Endothelial cell of umbilical vein (primary cell): ENCODE measurements around the gene PHC2. TPM values are rescaled to one million over a fixed set of nuclear protein-coding genes. Genes with fewer than 3 reads are reported as not detected.

Experiments
- BruUV-seq: library from RNA; stranded (reverse); fragments of 400-500 nt; replicated peaks from 2 replicates; lab custom pipeline; 2021; lab: Mats Ljungman, UMichigan
- CTCF ChIA-PET: fragments of 300-600, 350-600 bp; sonication (Branson Sonifier 250); formaldehyde crosslinking; loops from one replicate; lab custom pipeline; 2021; ENCODE audit warnings: antibody characterized with exemption, inconsistent platforms; lab: Charles Lee
- POLR2A ChIA-PET: fragments of 300-600, 350-600 bp; sonication (Branson Sonifier 250); formaldehyde crosslinking; loops from one replicate; lab custom pipeline; 2021; ENCODE audit warnings: antibody characterized with exemption, inconsistent platforms; lab: Charles Lee
- DNase-seq: peaks from one replicate; pipeline ENCODE4 v3.0.0-alpha.2; 2011; ENCODE audit warnings: low read depth, low spot score
- FAIRE-seq: peaks from 2 replicates; lab custom pipeline; 2011; peaks lifted over from hg19 to GRCh38; lab: Jason Lieb, UNC
- H2AFZ ChIP-seq: 2 replicates; pipeline ENCODE4 v1.6.0; 2012; ENCODE audit warnings: low read depth, low read length, control low read depth, inconsistent platforms
- H3K27ac ChIP-seq: 2 replicates; pipeline ENCODE4 v1.5.1; 2011; ENCODE audit warnings: low read depth, mild to moderate bottlenecking, control low read depth, low read length, moderate library complexity; ENCODE audit not compliant: insufficient read depth
- H3K27me3 ChIP-seq, 2 experiments: 2 replicates each; pipeline versions ENCODE4 v1.6.0 to v1.6.1; 2011; ENCODE audit warnings: low read length in 2 of 2, mixed read lengths in 1 of 2; ENCODE audit not compliant: control insufficient read depth in 2 of 2, insufficient read depth in 2 of 2
- H3K36me3 ChIP-seq, 2 experiments: 2 replicates in 1 of 2; 3 replicates in 1 of 2; pipeline ENCODE4 v1.5.1; 2011; ENCODE audit warnings: low read length in 2 of 2, mild to moderate bottlenecking in 1 of 2, moderate library complexity in 1 of 2; ENCODE audit not compliant: control insufficient read depth in 2 of 2, insufficient read depth in 2 of 2; ENCODE audit errors: extremely low read depth in 1 of 2
- H3K4me1 ChIP-seq: 3 replicates; pipeline ENCODE4 v1.5.1; 2011; ENCODE audit warnings: mild to moderate bottlenecking, low read length; ENCODE audit not compliant: control insufficient read depth, insufficient read depth; ENCODE audit errors: extremely low read depth
- H3K4me2 ChIP-seq: 2 replicates; pipeline ENCODE4 v1.6.1; 2011; ENCODE audit warnings: low read length, control low read depth, mixed read lengths; ENCODE audit not compliant: insufficient read depth
- H3K4me3 ChIP-seq, 3 experiments: fragments of 200-600 bp in 1 of 3; sonication (generic), shearing (Covaris generic) in 1 of 3; replicated peaks in 1 of 3; 2 replicates each; pipeline ENCODE4 v1.5.1; 2011 to 2016; ENCODE audit warnings: control low read depth in 3 of 3, low read length in 3 of 3, mild to moderate bottlenecking in 2 of 3, inconsistent platforms in 1 of 3, low read depth in 1 of 3, moderate library complexity in 1 of 3; ENCODE audit not compliant: insufficient read depth in 1 of 3
- H3K79me2 ChIP-seq: 2 replicates; pipeline ENCODE4 v1.6.0; 2012; ENCODE audit warnings: low read length, inconsistent platforms; ENCODE audit not compliant: control insufficient read depth, insufficient read depth
- H3K9ac ChIP-seq: replicated peaks from 2 replicates; pipeline ENCODE3; 2011; ENCODE audit warnings: low read length, control low read depth; ENCODE audit not compliant: insufficient read depth; ENCODE audit errors: extremely low read depth
- H3K9me1 ChIP-seq: replicated peaks from 3 replicates; pipeline ENCODE4 v1.6.0; 2011; ENCODE audit warnings: mild to moderate bottlenecking, low read length; ENCODE audit not compliant: control insufficient read depth, insufficient read depth; ENCODE audit errors: extremely low read depth
- H3K9me3 ChIP-seq: replicated peaks from 2 replicates; pipeline ENCODE4 v1.5.1; 2012; ENCODE audit warnings: low read length, inconsistent platforms; ENCODE audit not compliant: control insufficient read depth, insufficient read depth
- H4K20me1 ChIP-seq: replicated peaks from 2 replicates; pipeline ENCODE3; 2011; ENCODE audit warnings: mild to moderate bottlenecking, low read length; ENCODE audit not compliant: control insufficient read depth, insufficient read depth; ENCODE audit errors: extremely low read depth
- EZH2 ChIP-seq: IDR thresholded peaks from 2 replicates; pipeline ENCODE4 v1.6.1; 2012; ENCODE audit warnings: borderline replicate concordance, low read depth, mild to moderate bottlenecking, moderate library complexity, low read length, inconsistent platforms; ENCODE audit not compliant: severe bottlenecking
- FOS ChIP-seq: IDR thresholded peaks from 2 replicates; pipeline ENCODE4 v1.6.1; 2011; ENCODE audit warnings: mild to moderate bottlenecking, low read length, moderate library complexity, borderline replicate concordance; ENCODE audit not compliant: insufficient read depth
- GATA2 ChIP-seq: IDR thresholded peaks from 2 replicates; pipeline ENCODE4 v1.7.0; 2011; ENCODE audit warnings: low read depth, mild to moderate bottlenecking, moderate library complexity, mixed read lengths, low read length; ENCODE audit not compliant: insufficient read length, insufficient read depth
- JUN ChIP-seq: IDR thresholded peaks from 2 replicates; pipeline ENCODE4 v1.6.1; 2011; ENCODE audit warnings: borderline replicate concordance, low read depth; ENCODE audit not compliant: insufficient read length, insufficient read depth
- MAX ChIP-seq: IDR thresholded peaks from 2 replicates; pipeline ENCODE4 v1.6.1; 2011; ENCODE audit not compliant: insufficient read depth, insufficient read length
- MYC ChIP-seq: IDR thresholded peaks from one replicate; pipeline ENCODE4 v1.6.1; 2011; ENCODE audit warnings: mild to moderate bottlenecking, low read depth, low read length
- POLR2A ChIP-seq: IDR thresholded peaks from 2 replicates; pipeline ENCODE4 v1.6.1; 2012; ENCODE audit warnings: low read depth, mild to moderate bottlenecking, control low read depth, low read length
- POLR2AphosphoS5 ChIP-seq: IDR thresholded peaks from 2 replicates; pipeline ENCODE4 v1.6.1; 2012; ENCODE audit warnings: low read depth, mild to moderate bottlenecking, control low read depth, low read length, moderate library complexity; ENCODE audit not compliant: insufficient read depth
- dilution Hi-C: fragments of 300-500 bp; cut with MboI; formaldehyde crosslinking; loops from one replicate; pipeline ENCODE4 v1.15.0; 2019; ENCODE audit warnings: low sequenced_read_pairs; ENCODE audit not compliant: extremely low pct_ligation_motif_present
- intact Hi-C: fragments of 100-400 bp; cut with micrococcal nuclease; formaldehyde crosslinking; loops from one replicate; pipeline ENCODE4 v1.10.0; 2022
- polyA plus RNA-seq, 4 experiments: library from polyadenylated mRNA; depleted of rRNA in 3 of 4; stranded (reverse) in 3 of 4; unstranded in 1 of 4; fragments of >200 nt; gene quantifications; 2 replicates each; pipeline versions ENCODE4 v1.2.1 to v1.2.3, GENCODE V29; 2011 to 2012; ENCODE audit warnings: missing spikeins in 1 of 4
- total RNA-seq: library from RNA; stranded (reverse); gene quantifications from 2 replicates; pipeline ENCODE4 v1.2.3, GENCODE V29; 2021
- TF ChIP-seq, protein P1 (sequence below), 2 donors: IDR thresholded peaks; 1 replicate in 1 of 2; 2 replicates in 1 of 2; pipeline ENCODE4 v1.5.1; 2011; ENCODE audit warnings: low read length in 2 of 2, mild to moderate bottlenecking in 2 of 2, moderate library complexity in 2 of 2, control low read depth in 1 of 2, inconsistent platforms in 1 of 2, low read depth in 1 of 2; ENCODE audit not compliant: insufficient read depth in 1 of 2; ENCODE audit errors: extremely low read depth in 1 of 2

PHC2 gene
- total and polyA plus RNA-seq, 2 donors (not counting 3 experiments of a cell fraction or from before 2014, with no cell fraction given) = 65.6 to 79.0 TPM

- H3K27me3 ChIP-seq = no peaks in the 10 kb centered on the region
These were observed 77.4 kb downstream of the PHC2 start for GRCh38 chr1:33353531-33353930.

More at GRCh38 chr1:33353531-33353930, 77.4 kb downstream of the PHC2 start:
- dilution Hi-C loops = no loop called here
- ChIA-PET CTCF (interaction anchor here (1.4 kb wide), 1 partner anchor 14 kb away, joined by 3 read pairs; no protein-coding TSS in a partner anchor), POLR2A (no interaction called here)
- no peak overlapping the region for H3K4me3 ChIP-seq
- no TSS peak for BruUV-seq
- no peak overlapping the region for H2AFZ ChIP-seq
- H3K9ac ChIP-seq = no peak overlapping the region
- peaks cover 9% of the 10 kb centered on the region for H3K79me2 ChIP-seq
- DNase-seq (no peak), FAIRE-seq (no peak)
- H3K27ac ChIP-seq = no peak overlapping the region
- H4K20me1 ChIP-seq = no peaks in the 10 kb centered on the region
- intact Hi-C loops = no loop called here
- H3K36me3 ChIP-seq = no peaks in the 10 kb centered on the region
- no peak for TF ChIP-seq MYC
- TF ChIP-seq, protein P1, sequence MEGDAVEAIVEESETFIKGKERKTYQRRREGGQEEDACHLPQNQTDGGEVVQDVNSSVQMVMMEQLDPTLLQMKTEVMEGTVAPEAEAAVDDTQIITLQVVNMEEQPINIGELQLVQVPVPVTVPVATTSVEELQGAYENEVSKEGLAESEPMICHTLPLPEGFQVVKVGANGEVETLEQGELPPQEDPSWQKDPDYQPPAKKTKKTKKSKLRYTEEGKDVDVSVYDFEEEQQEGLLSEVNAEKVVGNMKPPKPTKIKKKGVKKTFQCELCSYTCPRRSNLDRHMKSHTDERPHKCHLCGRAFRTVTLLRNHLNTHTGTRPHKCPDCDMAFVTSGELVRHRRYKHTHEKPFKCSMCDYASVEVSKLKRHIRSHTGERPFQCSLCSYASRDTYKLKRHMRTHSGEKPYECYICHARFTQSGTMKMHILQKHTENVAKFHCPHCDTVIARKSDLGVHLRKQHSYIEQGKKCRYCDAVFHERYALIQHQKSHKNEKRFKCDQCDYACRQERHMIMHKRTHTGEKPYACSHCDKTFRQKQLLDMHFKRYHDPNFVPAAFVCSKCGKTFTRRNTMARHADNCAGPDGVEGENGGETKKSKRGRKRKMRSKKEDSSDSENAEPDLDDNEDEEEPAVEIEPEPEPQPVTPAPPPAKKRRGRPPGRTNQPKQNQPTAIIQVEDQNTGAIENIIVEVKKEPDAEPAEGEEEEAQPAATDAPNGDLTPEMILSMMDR (IDR thresholded peaks at IDR 0.05; ENCODE audit: extremely low read depth in 1 of 2, insufficient read depth in 1 of 2, low read depth in 1 of 2, low read length in 2 of 2) = no peak
- no peak for TF ChIP-seq GATA2
- TF ChIP-seq MAX = no peak
- no peak for TF ChIP-seq POLR2AphosphoS5
- TF ChIP-seq EZH2 = no peak
- TF ChIP-seq FOS = no peak
- TF ChIP-seq JUN = no peak
- TF ChIP-seq POLR2A = no peak
- H3K4me2 ChIP-seq = no peak overlapping the region
- H3K4me1 ChIP-seq = peaks cover 5% of the 10 kb centered on the region
- no peaks in the 10 kb centered on the region for H3K9me3 ChIP-seq
- no peaks in the 10 kb centered on the region for H3K9me1 ChIP-seq
